Skin epidermis (tissue), 12 donors: ENCODE measurements around the gene ELOVL7.
"Not testable (repeated sequence)": the region's sequence is repeated elsewhere in the genome, so short reads cannot be mapped to it uniquely, and the experiment has no call there.

Source experiments
- H3K27ac ChIP-seq, 21 experiments: fragments of 200-600 bp; sonication (generic) in 11 of 21; one replicate each; pipeline ENCODE4 v1.5.0; 2020; ENCODE audit warnings: mild to moderate bottlenecking in 3 of 21, inconsistent platforms in 2 of 21, moderate library complexity in 2 of 21
- H3K4me3 ChIP-seq, 7 experiments: fragments of 200-600 bp; sonication (generic) in 2 of 7; one replicate each; pipeline ENCODE4 v1.5.0; 2020; ENCODE audit warnings: inconsistent platforms in 2 of 7, mild to moderate bottlenecking in 2 of 7, moderate library complexity in 1 of 7

The ELOVL7 gene

GRCh38 chr5:60802986-60803385 is 41.1 kb downstream of the ELOVL7 start:
- H3K27ac ChIP-seq: no peak overlapping the region

GRCh38 chr5:60802226-60802625 is 41.8 kb downstream of the ELOVL7 start:
- Histone ChIP-seq H3K4me3 (no peak overlapping the region), H3K27ac (no peak overlapping the region)

More at GRCh38 chr5:60802986-60803385, 41.1 kb downstream of the ELOVL7 start:
- H3K4me3 ChIP-seq: no peak overlapping the region

- Histone ChIP-seq H3K4me3 (no peak overlapping the region), H3K27ac (no peak overlapping the region)
Measured at GRCh38 chr5:60797482-60798153, 46.5 kb downstream of the ELOVL7 start.

- H3K4me3 ChIP-seq: not testable (repeated sequence)
- H3K27ac ChIP-seq: peak overlapping the region in 1 of 21 experiments; percentile 39
Measured at GRCh38 chr5:60795424-60795950, 48.6 kb downstream of the ELOVL7 start.

- Histone ChIP-seq H3K4me3 (no peak overlapping the region), H3K27ac (no peak overlapping the region)
Measured at GRCh38 chr5:60794691-60795090, 49.4 kb downstream of the ELOVL7 start.

- Histone ChIP-seq H3K27ac (no peak overlapping the region), H3K4me3 (no peak overlapping the region)
Measured at GRCh38 chr5:60792438-60792837, 51.6 kb downstream of the ELOVL7 start.

GRCh38 chr5:60789551-60789950 is 54.5 kb downstream of the ELOVL7 start:
- H3K27ac ChIP-seq: no peak overlapping the region
- no peak overlapping the region for H3K4me3 ChIP-seq

- Histone ChIP-seq H3K4me3 (no peak overlapping the region), H3K27ac (no peak overlapping the region)
Measured at GRCh38 chr5:60788863-60789513, 55.1 kb downstream of the ELOVL7 start.

- no peak overlapping the region for H3K4me3 ChIP-seq
- no peak overlapping the region for H3K27ac ChIP-seq
Measured at GRCh38 chr5:60779466-60779865, 64.6 kb downstream of the ELOVL7 start.

- no peak overlapping the region for H3K4me3 ChIP-seq
- no peak overlapping the region for H3K27ac ChIP-seq
Measured at GRCh38 chr5:60776343-60776742, 67.7 kb downstream of the ELOVL7 start.

- no peak overlapping the region for H3K4me3 ChIP-seq
- no peak overlapping the region for H3K27ac ChIP-seq
Measured at GRCh38 chr5:60765019-60765709, 78.9 kb downstream of the ELOVL7 start.

GRCh38 chr5:60763061-60763460 is 81.0 kb downstream of the ELOVL7 start:
- H3K27ac ChIP-seq: no peak overlapping the region
- H3K4me3 ChIP-seq: no peak overlapping the region

- no peak overlapping the region for H3K27ac ChIP-seq
Measured at GRCh38 chr5:60754495-60754894, 89.6 kb downstream of the ELOVL7 start.

GRCh38 chr5:60744682-60745081 is 99.4 kb downstream of the ELOVL7 start:
- Histone ChIP-seq H3K27ac (no peak overlapping the region), H3K4me3 (no peak overlapping the region)

More at GRCh38 chr5:60754495-60754894, 89.6 kb downstream of the ELOVL7 start:
- H3K4me3 ChIP-seq: no peak overlapping the region

- Histone ChIP-seq H3K27ac (no peak overlapping the region), H3K4me3 (no peak overlapping the region)
Measured at GRCh38 chr5:60743511-60744314, 100.4 kb downstream of the ELOVL7 start.

- Histone ChIP-seq H3K4me3 (no peak overlapping the region), H3K27ac (no peak overlapping the region)
Measured at GRCh38 chr5:60740322-60740721, 103.7 kb downstream of the ELOVL7 start.

GRCh38 chr5:60738933-60739332 is 105.1 kb downstream of the ELOVL7 start:
- no peak overlapping the region for H3K4me3 ChIP-seq
- no peak overlapping the region for H3K27ac ChIP-seq

- H3K4me3 ChIP-seq: no peak overlapping the region
Measured at GRCh38 chr5:60738461-60738860, 105.6 kb downstream of the ELOVL7 start.

GRCh38 chr5:60730858-60731257 is 113.2 kb downstream of the ELOVL7 start:
- not testable (repeated sequence) for H3K27ac ChIP-seq, H3K4me3 ChIP-seq

More at GRCh38 chr5:60738461-60738860, 105.6 kb downstream of the ELOVL7 start:
- no peak overlapping the region for H3K27ac ChIP-seq
